OCI-LY7 (cell line): ENCODE data around the gene WIPF3.

Source experiments
- EZH2phosphoT487 ChIP-seq: fragments of 200-600 bp; sonication (generic); IDR thresholded peaks from 2 replicates; pipeline ENCODE4 v1.6.1; 2018; ENCODE audit warnings: low read depth, borderline replicate concordance, mild to moderate bottlenecking, mixed run types, antibody characterized with exemption, low read length, moderate library complexity, mixed read lengths
- TF ChIP-seq, protein P1 (sequence below): fragments of 200-600 bp; sonication (generic); conservative IDR thresholded peaks from 2 replicates; pipeline ENCODE4 v1.5.1; 2014; ENCODE audit warnings: mild to moderate bottlenecking, antibody characterized with exemption, low read length, moderate library complexity, mixed read lengths

DNA sequence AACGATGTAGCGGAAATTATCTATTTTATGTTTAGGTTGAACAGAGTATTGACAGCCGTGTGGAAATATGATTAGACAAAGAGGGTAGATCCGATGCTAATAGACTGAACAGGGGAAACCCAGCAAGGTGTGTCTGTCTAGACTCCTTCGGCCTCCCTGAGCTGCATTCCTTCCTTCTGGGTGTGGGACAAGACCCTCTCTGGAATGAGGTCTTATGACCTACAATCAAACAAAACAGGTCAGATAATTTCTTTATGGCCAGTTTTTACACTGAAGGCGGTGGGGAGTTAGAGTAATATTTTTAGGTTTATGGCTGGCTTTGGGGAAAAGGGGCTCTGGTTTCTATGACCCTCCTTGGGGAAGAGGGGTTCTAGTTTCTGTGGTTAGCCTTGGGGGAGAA, 41.2 kb downstream of the WIPF3 start:
- TF ChIP-seq, protein P1, sequence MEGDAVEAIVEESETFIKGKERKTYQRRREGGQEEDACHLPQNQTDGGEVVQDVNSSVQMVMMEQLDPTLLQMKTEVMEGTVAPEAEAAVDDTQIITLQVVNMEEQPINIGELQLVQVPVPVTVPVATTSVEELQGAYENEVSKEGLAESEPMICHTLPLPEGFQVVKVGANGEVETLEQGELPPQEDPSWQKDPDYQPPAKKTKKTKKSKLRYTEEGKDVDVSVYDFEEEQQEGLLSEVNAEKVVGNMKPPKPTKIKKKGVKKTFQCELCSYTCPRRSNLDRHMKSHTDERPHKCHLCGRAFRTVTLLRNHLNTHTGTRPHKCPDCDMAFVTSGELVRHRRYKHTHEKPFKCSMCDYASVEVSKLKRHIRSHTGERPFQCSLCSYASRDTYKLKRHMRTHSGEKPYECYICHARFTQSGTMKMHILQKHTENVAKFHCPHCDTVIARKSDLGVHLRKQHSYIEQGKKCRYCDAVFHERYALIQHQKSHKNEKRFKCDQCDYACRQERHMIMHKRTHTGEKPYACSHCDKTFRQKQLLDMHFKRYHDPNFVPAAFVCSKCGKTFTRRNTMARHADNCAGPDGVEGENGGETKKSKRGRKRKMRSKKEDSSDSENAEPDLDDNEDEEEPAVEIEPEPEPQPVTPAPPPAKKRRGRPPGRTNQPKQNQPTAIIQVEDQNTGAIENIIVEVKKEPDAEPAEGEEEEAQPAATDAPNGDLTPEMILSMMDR, result no peak
- TF ChIP-seq EZH2phosphoT487, result no peak
